Melanocyte of skin (primary cell): ENCODE data around the gene PATL1. TPM values are rescaled to one million over a fixed set of nuclear protein-coding genes. Genes with fewer than 3 reads are reported as not detected.

Source experiments
- small RNA-seq, 2 donors: library from RNA; depleted of rRNA; stranded (forward); fragments of <200 nt; gene quantifications; one replicate each; pipeline ENCODE3, GENCODE V24; 2012
- total RNA-seq, 2 donors: library from RNA; depleted of rRNA; stranded (reverse); fragments of >200 nt; gene quantifications; 2 replicates each; pipeline ENCODE4 v1.2.3, GENCODE V29; 2012

The PATL1 gene, protein sequence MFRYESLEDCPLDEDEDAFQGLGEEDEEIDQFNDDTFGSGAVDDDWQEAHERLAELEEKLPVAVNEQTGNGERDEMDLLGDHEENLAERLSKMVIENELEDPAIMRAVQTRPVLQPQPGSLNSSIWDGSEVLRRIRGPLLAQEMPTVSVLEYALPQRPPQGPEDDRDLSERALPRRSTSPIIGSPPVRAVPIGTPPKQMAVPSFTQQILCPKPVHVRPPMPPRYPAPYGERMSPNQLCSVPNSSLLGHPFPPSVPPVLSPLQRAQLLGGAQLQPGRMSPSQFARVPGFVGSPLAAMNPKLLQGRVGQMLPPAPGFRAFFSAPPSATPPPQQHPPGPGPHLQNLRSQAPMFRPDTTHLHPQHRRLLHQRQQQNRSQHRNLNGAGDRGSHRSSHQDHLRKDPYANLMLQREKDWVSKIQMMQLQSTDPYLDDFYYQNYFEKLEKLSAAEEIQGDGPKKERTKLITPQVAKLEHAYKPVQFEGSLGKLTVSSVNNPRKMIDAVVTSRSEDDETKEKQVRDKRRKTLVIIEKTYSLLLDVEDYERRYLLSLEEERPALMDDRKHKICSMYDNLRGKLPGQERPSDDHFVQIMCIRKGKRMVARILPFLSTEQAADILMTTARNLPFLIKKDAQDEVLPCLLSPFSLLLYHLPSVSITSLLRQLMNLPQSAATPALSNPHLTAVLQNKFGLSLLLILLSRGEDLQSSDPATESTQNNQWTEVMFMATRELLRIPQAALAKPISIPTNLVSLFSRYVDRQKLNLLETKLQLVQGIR
- 10 to 100 TPM; 23.1 to 29.6 TPM for total RNA-seq

GRCh38 chr11:59668950-59669610 is at the start of gene PATL1:
Gene PATL1 (minus strand): TSS chr11:59669037. CDS start chr11:59668895, 142 bp downstream.

DNA sequence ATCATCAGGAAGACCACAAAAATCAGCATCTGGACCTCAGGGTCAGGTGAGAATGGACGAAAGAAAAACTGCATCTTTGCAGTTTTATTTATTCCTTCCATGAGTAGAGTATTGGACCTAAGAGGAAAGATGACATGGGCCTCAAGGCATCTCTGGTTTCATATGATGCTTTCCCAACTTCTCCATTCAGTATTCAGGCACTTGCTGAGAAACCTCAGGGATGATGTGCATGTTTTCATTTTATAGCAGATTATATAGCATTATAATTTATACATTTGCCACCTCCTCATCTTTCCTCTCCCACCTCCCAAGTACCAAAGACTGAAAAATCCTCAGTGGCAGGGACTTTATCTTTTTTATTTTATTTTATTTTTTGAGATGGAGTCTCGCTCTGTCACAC is 44.9 kb upstream of the PATL1 start, which contains the start of gene OR10V1:
Gene OR10V1 (minus strand): TSS at position 101 of the 400 bp plus-strand sequence. CDS start 0 bp downstream, at position 101.

GRCh38 chr11:59615637-59616395 is 53.0 kb downstream of the PATL1 start, which contains the start of gene OSBP:
Gene OSBP (minus strand): TSS chr11:59615774. CDS start chr11:59615664, 110 bp downstream.

Small RNAs within 50 kb of the gene (small RNA-seq; reads per million reads assigned to genes)
- 0 reads per million in 2 donors for gene MIR3162

Other genes starting within 250 kb of the PATL1 start
- not detected for gene OR5A2, start 242.6 kb downstream of the PATL1 start, total RNA-seq
- not detected for gene OR5A1, start 232.6 kb downstream of the PATL1 start, total RNA-seq
- not detected for gene OR4D6, start 212.1 kb downstream of the PATL1 start, total RNA-seq
- gene OR4D10, start 195.7 kb downstream of the PATL1 start, total RNA-seq = not detected
- not detected for gene OR4D11, start 165.5 kb downstream of the PATL1 start, total RNA-seq
- gene OR4D9, start 157.5 kb downstream of the PATL1 start, total RNA-seq = not detected
- gene OSBP, start 53.3 kb downstream of the PATL1 start, total RNA-seq = 10 to 100 TPM; 28.3 to 28.9 TPM
- gene OR10V1, start 44.8 kb upstream of the PATL1 start, total RNA-seq = not detected
- gene STX3, start 86.3 kb upstream of the PATL1 start, total RNA-seq = 100 to 1,000 TPM; 133 to 167 TPM
- 10 to 100 TPM; 49.9 to 81.9 TPM for gene MRPL16, start 141.7 kb upstream of the PATL1 start, total RNA-seq
- gene CBLIF, start 176.5 kb upstream of the PATL1 start, total RNA-seq = not detected
- gene TCN1, start 197.4 kb upstream of the PATL1 start, total RNA-seq = 10 to 100 TPM in 1 of 2 donors, 1 to 10 TPM in 1; 8.7 to 18.2 TPM
- gene OOSP3, start 209.7 kb upstream of the PATL1 start, total RNA-seq = not detected